ENCODE results near the gene LBHD2.

LBHD2 gene

DNA sequence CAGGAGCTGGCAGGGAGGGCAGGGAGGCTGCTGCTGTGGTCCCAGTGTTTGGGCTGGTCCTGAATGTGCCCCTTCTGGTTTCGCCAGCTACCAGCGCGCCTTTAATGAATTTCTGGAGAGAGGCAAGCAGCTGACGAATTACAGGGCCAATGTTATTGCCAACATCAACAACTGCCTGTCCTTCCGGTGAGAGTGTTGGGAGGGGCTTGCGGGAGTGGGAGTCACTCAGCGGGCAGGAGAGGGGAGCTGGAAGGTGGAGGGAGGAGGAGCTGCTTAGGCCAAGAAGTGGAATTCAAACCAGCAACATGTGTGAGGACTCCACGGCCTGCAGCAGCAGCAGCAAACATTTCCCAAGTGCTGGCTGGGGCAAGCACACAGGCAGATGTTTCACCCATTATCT lies 47.0 kb downstream of the LBHD2 start:
- peaks cover 4% of the 10 kb centered on the region for H3K36me3 ChIP-seq (ENCODE audit: control insufficient read depth, insufficient read depth, low read length)
- H3K4me1 ChIP-seq (ENCODE audit: control insufficient read depth, insufficient read depth, low read length) = peaks cover 11% of the 10 kb centered on the region
- H3K27ac ChIP-seq (ENCODE audit: low read depth, low read length) = peak overlapping the region; percentile 8

DNA sequence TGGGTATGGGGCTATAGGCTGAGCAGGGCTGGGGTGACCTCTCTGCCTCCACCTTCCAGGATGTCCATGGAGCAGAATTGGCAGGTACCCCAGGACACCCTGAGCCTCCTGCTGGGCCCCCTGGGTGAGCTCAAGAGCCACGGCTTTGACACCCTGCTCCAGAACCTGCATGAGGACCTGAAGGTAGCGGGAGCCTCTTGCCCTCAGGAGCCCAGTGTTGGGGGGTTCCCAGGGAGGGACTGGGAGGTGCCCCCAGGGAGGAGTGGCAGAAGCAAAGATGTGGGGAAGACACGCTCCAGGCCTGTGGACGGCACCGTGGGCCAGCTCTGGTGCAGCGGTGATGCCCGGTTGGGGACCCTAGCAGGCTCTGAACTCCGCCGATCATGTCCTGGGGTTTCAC lies 47.6 kb downstream of the LBHD2 start:
- no peaks in the 10 kb centered on the region for H3K27me3 ChIP-seq (ENCODE audit: control insufficient read depth, insufficient read depth, low read length)
- no peak overlapping the region for H3K9ac ChIP-seq (ENCODE audit: low read length)
- peak overlapping the region; percentile 8 for H3K27ac ChIP-seq (ENCODE audit: low read depth, low read length)
- H3K4me1 ChIP-seq (ENCODE audit: control insufficient read depth, insufficient read depth, low read length) = peaks cover 11% of the 10 kb centered on the region
- H3K36me3 ChIP-seq (ENCODE audit: control insufficient read depth, insufficient read depth, low read length) = peaks cover 4% of the 10 kb centered on the region
- H3K4me3 ChIP-seq (ENCODE audit: low read length) = no peak overlapping the region

More for the DNA sequence above, 47.0 kb downstream of the LBHD2 start:
- peak overlapping the region; percentile 12 for H3K4me3 ChIP-seq (ENCODE audit: low read length)
- H3K9ac ChIP-seq (ENCODE audit: low read length) = no peak overlapping the region
- H3K27me3 ChIP-seq (ENCODE audit: control insufficient read depth, insufficient read depth, low read length) = no peaks in the 10 kb centered on the region

DNA sequence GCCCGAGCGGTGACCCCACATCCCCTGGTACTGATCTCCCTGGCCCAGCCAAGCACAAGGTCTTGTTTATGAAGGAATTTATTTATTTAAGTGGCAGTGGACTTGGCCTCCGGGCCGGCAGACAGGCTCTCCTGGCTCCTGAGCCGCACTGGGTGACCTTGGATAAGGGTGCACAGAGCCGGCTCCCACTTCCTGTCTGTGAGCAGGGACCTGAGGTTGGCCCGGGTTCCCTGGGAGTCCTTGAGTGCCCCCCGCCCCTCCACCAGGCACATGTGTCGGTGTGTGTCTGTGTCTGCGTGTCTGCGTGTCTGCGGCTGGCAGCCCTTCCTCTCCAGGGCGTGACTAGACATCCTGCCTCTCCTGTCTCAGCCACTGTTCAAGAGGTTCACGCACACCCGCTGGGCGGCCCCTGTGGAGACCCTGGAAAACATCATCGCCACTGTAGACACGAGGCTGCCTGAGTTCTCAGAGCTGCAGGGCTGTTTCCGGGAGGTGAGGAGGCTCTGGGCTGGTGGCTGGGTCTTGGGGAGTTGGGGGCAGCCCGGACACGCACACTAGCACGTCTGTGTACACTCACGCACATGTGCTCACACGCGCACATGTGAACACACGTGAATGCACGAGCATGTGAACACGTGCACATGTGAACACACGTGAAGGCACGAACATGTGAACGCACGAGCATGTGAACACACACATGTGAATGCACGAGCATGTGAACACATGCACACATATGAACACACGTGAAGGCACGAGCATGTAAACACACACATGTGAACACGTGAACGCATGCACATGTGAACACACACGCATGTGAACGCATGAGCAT lies 48.6 kb downstream of the LBHD2 start:
- H3K4me3 ChIP-seq (ENCODE audit: low read length) = no peak overlapping the region
- peaks cover 15% of the 10 kb centered on the region for H3K4me1 ChIP-seq (ENCODE audit: control insufficient read depth, insufficient read depth, low read length)
- no peak overlapping the region for H3K27ac ChIP-seq (ENCODE audit: low read depth, low read length)
- no peak overlapping the region for H3K9ac ChIP-seq (ENCODE audit: low read length)
- H3K36me3 ChIP-seq (ENCODE audit: control insufficient read depth, insufficient read depth, low read length) = peaks cover 4% of the 10 kb centered on the region
- no peaks in the 10 kb centered on the region for H3K27me3 ChIP-seq (ENCODE audit: control insufficient read depth, insufficient read depth, low read length)

DNA sequence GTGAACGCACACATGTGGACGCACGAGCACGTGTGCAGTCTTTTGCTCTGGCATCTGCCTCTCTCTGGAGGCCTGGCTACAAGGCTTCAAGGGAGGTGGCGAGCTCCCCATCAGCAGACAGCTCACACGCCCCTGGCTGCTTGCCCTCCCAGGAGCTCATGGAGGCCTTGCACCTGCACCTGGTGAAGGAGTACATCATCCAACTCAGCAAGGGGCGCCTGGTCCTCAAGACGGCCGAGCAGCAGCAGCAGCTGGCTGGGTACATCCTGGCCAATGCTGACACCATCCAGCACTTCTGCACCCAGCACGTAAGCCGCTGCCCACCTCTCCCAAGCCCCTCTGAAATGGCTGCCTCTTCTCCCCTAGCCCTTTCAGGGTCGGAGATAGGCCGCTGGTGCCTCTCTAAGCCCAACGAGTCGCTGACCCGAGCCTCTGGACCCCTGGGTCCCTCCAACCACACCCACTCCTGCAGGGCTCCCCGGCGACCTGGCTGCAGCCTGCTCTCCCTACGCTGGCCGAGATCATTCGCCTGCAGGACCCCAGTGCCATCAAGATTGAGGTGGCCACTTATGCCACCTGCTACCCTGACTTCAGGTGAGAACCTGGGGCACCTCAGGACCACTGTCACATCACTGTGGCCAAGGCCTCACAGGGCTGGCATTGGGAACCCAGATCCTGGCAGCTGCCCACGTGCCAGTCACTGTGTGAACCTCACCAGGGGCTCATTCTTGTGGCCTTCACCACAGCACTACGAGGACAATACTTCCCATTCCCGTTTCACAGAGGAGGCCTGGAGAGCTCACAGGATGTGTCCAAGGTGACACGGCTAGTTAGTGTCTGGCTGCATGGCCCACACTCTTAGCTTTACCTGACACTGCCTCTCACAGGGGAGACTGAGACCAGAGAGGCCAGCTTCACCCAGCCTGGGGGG lies 49.5 kb downstream of the LBHD2 start:
- no peak overlapping the region for H3K9ac ChIP-seq (ENCODE audit: low read length)
- no peaks in the 10 kb centered on the region for H3K27me3 ChIP-seq (ENCODE audit: control insufficient read depth, insufficient read depth, low read length)
- H3K4me1 ChIP-seq (ENCODE audit: control insufficient read depth, insufficient read depth, low read length) = peaks cover 21% of the 10 kb centered on the region
- H3K27ac ChIP-seq (ENCODE audit: low read depth, low read length) = no peak overlapping the region
- peaks cover 4% of the 10 kb centered on the region for H3K36me3 ChIP-seq (ENCODE audit: control insufficient read depth, insufficient read depth, low read length)
- H3K4me3 ChIP-seq (ENCODE audit: low read length) = no peak overlapping the region

DNA sequence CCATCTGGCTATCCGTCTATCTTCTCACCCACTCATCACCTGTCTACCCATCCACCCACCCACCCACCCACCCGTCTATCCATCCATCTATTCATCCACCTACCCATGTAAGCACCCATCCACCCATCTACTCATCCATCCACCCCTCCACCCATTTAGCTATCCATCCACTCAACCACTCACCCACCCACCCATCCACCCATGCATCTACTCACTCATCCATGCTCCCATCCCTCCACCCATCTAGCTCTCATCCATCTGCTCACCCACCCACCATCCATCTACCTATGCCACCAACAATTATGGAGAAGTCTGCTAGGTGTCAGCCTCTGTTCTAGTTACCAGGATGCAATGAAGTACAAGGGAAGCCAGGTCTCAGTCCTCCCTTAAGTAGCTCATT lies 50.4 kb downstream of the LBHD2 start:
- H3K36me3 ChIP-seq (ENCODE audit: control insufficient read depth, insufficient read depth, low read length) = peaks cover 4% of the 10 kb centered on the region
- no peak overlapping the region for H3K9ac ChIP-seq (ENCODE audit: low read length)
- H3K27ac ChIP-seq (ENCODE audit: low read depth, low read length) = no peak overlapping the region
- H3K4me3 ChIP-seq (ENCODE audit: low read length) = no peak overlapping the region
- peaks cover 21% of the 10 kb centered on the region for H3K4me1 ChIP-seq (ENCODE audit: control insufficient read depth, insufficient read depth, low read length)
- H3K27me3 ChIP-seq (ENCODE audit: control insufficient read depth, insufficient read depth, low read length) = no peaks in the 10 kb centered on the region

DNA sequence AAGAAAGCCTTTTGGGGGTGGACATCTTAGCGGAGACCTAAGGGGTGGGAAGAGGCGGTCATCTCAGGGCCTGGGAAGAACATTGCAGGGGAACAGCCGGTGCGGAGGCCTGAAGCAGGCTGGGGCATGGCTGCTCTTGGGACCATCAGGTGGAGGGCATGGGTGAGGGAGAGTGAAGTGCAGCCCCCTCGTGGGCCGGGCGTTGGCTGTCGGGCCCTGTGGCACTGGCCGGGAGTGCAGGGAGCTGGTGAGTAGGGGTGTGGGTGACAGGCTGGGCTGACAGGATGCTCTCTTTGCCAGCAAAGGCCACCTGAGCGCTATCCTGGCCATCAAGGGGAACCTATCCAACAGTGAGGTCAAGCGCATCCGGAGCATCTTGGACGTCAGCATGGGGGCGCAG lies 50.9 kb downstream of the LBHD2 start:
- no peak overlapping the region for H3K9ac ChIP-seq (ENCODE audit: low read length)
- peaks cover 21% of the 10 kb centered on the region for H3K4me1 ChIP-seq (ENCODE audit: control insufficient read depth, insufficient read depth, low read length)
- H3K36me3 ChIP-seq (ENCODE audit: control insufficient read depth, insufficient read depth, low read length) = peaks cover 4% of the 10 kb centered on the region
- no peaks in the 10 kb centered on the region for H3K27me3 ChIP-seq (ENCODE audit: control insufficient read depth, insufficient read depth, low read length)
- no peak overlapping the region for H3K27ac ChIP-seq (ENCODE audit: low read depth, low read length)
- no peak overlapping the region for H3K4me3 ChIP-seq (ENCODE audit: low read length)

DNA sequence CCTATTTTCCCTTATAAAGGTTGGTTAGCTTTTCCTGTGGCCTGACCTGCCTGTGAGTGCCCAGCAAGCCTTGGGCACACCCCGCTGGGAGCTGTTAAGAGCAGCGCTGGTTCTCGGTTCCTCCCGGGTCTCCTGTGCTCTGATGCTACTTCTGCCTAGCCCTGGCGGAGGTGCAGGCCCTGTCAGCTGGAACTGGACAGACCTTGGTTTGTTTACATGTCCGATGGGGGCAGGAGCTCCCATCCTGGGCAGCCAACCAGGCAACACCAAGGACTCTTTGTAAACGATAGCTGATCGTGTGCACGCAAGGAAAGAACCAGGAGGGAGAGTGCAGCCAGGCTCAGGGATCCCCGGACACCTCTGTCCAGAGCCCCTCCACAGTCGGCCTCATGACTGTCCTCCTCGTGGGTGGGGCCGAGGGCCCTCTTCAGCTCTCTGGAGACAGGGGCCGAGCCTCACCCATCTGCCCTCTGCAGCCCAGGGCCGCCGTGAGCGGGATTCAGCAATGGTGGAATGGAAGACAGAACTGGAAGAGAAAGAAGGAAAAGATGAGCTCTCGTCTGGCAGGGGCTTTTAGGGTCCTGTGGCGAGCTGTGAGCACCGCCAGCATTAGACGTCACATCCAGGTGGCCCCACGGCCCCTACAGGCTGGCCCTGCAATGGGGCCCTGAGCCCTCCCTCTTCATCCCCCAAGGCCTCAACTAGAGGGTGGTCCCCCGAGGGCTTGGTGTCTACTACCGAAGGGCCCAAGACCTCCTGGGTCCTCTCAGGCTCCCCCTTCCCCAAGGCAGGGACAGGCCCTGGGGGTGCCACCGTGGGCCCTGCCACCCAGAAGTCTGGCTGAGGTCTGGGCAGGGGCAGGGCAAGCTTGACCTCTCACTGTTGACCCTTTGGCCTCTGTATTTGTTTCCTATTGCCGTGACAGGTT lies 51.6 kb downstream of the LBHD2 start:
- H3K4me3 ChIP-seq (ENCODE audit: low read length) = no peak overlapping the region
- H3K9ac ChIP-seq (ENCODE audit: low read length) = no peak overlapping the region
- peaks cover 4% of the 10 kb centered on the region for H3K36me3 ChIP-seq (ENCODE audit: control insufficient read depth, insufficient read depth, low read length)
- peaks cover 21% of the 10 kb centered on the region for H3K4me1 ChIP-seq (ENCODE audit: control insufficient read depth, insufficient read depth, low read length)
- no peak overlapping the region for H3K27ac ChIP-seq (ENCODE audit: low read depth, low read length)
- H3K27me3 ChIP-seq (ENCODE audit: control insufficient read depth, insufficient read depth, low read length) = no peaks in the 10 kb centered on the region

DNA sequence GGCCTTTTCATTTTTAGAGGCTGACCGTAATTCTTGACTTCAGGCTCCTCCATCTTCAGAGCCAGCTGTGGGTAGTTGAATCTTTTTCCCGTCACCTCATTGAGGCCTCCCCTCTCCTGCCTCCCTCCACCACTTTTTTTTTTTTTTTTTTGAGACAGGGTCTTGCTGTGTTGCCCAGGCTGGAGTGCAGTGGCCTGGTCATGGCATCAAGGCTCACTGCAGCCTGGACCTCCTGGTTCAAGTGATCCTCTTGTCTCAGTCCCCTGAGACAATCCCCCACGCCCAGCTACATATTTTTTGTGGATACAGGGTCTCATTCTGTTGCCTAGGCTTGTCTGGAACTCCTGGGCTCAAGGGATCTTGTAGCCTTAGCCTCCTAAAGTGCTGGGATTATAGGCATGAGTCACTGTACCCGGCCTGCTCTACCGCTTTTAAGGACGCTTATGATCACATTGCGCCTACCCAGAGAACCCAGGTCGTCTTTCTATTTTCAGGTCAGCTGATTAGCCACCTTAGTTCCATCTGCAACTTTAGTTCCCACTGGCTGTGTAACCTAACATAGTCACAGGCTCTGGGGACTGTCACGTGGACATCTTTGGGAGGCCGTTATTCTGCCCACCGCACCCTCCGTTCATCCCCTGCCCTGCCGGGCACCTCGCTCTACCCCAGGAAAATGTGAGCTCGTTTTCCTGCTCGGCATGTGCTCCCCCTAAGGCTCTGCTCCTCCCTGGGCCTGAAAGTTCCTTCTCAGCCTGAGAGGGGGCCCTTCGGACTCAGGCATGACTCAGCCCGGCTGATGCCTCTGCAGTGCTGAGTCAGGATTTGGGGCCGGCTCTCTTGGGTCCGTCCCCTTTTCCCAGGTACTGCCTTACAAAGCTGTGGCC lies 52.6 kb downstream of the LBHD2 start:
- no peaks in the 10 kb centered on the region for H3K27me3 ChIP-seq (ENCODE audit: control insufficient read depth, insufficient read depth, low read length)
- H3K27ac ChIP-seq (ENCODE audit: low read depth, low read length) = peak overlapping the region; percentile 35
- H3K4me3 ChIP-seq (ENCODE audit: low read length) = no peak overlapping the region
- H3K4me1 ChIP-seq (ENCODE audit: control insufficient read depth, insufficient read depth, low read length) = peaks cover 13% of the 10 kb centered on the region
- H3K9ac ChIP-seq (ENCODE audit: low read length) = no peak overlapping the region
- peaks cover 4% of the 10 kb centered on the region for H3K36me3 ChIP-seq (ENCODE audit: control insufficient read depth, insufficient read depth, low read length)

DNA sequence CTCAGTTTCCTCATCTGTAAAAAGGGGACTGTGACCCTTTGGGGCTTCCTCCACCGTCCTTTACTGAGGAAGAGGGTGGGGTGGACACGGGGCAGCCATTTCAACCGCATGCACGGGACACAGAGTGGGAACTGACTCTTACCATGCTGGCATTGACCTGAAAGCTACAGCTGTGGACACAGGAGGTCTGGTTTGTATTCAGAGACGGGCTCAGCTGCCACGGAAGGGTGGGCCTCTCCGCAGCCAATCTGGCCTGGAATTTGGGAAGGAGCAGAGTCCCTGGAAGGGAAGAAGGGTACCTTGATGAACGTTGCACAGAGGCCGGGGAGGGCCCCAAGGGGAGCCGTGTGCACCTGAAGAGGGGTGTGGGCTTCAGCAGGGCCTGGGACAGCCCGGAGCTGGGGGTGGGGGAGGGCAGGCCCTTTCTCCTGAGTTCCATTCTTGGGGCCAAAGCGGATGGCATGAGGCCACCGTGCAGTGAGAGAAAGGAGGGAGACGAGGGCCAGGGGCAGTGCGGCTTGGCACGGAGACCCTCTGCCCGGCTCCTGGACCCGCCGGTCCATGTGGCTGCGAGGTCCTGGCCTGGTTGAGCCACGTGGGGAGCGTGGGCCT lies 53.8 kb downstream of the LBHD2 start:
- H3K4me1 ChIP-seq (ENCODE audit: control insufficient read depth, insufficient read depth, low read length) = peaks cover 10% of the 10 kb centered on the region
- peaks cover 4% of the 10 kb centered on the region for H3K36me3 ChIP-seq (ENCODE audit: control insufficient read depth, insufficient read depth, low read length)
- peaks cover 4% of the 10 kb centered on the region for H3K27me3 ChIP-seq (ENCODE audit: control insufficient read depth, insufficient read depth, low read length)
- H3K4me3 ChIP-seq (ENCODE audit: low read length) = no peak overlapping the region
- H3K27ac ChIP-seq (ENCODE audit: low read depth, low read length) = peak overlapping the region; percentile 33
- no peak overlapping the region for H3K9ac ChIP-seq (ENCODE audit: low read length)

DNA sequence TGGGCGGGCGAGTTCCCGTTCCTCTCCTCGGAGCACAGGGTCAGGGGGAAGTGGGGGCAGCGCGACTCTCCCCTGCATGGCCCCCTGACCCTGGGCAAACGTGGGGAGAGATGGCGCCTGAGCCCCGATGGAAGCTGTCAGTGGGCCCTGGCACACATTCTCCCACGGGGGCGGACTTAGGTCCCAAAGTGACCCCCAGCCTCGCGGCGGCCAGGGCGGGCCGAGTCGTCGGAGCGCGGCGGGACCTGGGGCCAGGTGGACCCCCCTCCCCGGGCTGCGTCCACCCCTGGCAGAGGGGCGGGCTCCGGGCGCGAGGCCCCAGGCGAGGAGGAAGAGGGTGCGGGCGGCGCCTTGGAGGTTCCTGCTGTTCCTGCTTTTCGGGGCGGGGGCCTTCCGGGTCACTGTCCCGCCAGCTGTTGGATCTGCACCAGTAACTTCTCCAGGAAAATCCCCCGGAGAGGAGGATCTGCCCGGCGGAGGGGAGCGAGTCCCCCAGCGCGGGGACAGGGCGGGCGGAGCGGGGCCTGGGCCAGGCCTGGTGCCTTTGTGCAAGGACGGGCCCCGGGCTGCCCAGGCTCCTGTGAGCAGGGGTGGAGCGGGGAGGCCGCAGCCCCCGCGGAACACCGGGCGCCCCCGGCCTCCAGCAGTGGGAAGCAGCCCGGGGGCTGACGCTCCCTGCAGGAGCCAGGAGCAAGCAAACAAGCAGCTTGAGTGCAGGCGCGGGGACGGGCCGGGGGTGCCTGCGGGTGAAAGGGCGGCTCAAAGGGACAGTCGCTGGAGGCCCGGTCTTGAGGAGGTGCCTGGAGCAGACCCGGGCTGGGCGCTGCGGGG lies 54.5 kb downstream of the LBHD2 start:
- H3K4me3 ChIP-seq (ENCODE audit: low read length) = no peak overlapping the region
- peaks cover 7% of the 10 kb centered on the region for H3K27me3 ChIP-seq (ENCODE audit: control insufficient read depth, insufficient read depth, low read length)
- H3K27ac ChIP-seq (ENCODE audit: low read depth, low read length) = peak overlapping the region; percentile 24
- peaks cover 10% of the 10 kb centered on the region for H3K4me1 ChIP-seq (ENCODE audit: control insufficient read depth, insufficient read depth, low read length)
- H3K36me3 ChIP-seq (ENCODE audit: control insufficient read depth, insufficient read depth, low read length) = no peaks in the 10 kb centered on the region
- H3K9ac ChIP-seq (ENCODE audit: low read length) = no peak overlapping the region

All from rectal smooth muscle tissue (tissue), 1 donor.